Central memory CD8-positive, alpha-beta T cell (primary cell): ENCODE data around the gene HOXB1.
A peak's percentile ranks its signal among the peaks of the same experiment; 100 is the strongest.
"Not testable (repeated sequence)": the region's sequence is repeated elsewhere in the genome, so short reads cannot be mapped to it uniquely, and the experiment has no call there.

Experiments
- ATAC-seq: fragments of 150-1000 bp; cut with Tn5 transposase; replicated peaks from 2 replicates; pipeline ENCODE4 v1.10.0; 2022; ENCODE audit warnings: mild to moderate bottlenecking, moderate FRiP score, moderate number of reproducible peaks; ENCODE audit not compliant: poor library complexity, severe bottlenecking; ENCODE audit errors: extremely low read depth
- DNase-seq, 2 donors: peaks; one replicate each; pipeline ENCODE4 v3.0.0; 2021; ENCODE audit warnings: low spot score in 2 of 2
- H3K27ac Mint-ChIP-seq: one replicate; pipeline ENCODE4 v1.8.0; 2022; ENCODE audit warnings: low read depth, mild to moderate bottlenecking, moderate library complexity, mixed read lengths
- H3K27me3 Mint-ChIP-seq: one replicate; pipeline ENCODE4 v1.8.0; 2022; ENCODE audit warnings: mixed read lengths
- H3K36me3 Mint-ChIP-seq: one replicate; pipeline ENCODE4 v1.8.0; 2022; ENCODE audit warnings: mild to moderate bottlenecking, moderate library complexity, mixed read lengths; ENCODE audit not compliant: insufficient read depth
- H3K4me1 Mint-ChIP-seq: one replicate; pipeline ENCODE4 v1.8.0; 2022; ENCODE audit warnings: mixed read lengths
- H3K4me3 Mint-ChIP-seq: one replicate; pipeline ENCODE4 v1.8.0; 2022; ENCODE audit warnings: mild to moderate bottlenecking, moderate library complexity, mixed read lengths
- H3K9me3 Mint-ChIP-seq: one replicate; pipeline ENCODE4 v1.8.0; 2022; ENCODE audit warnings: mixed read lengths

The HOXB1 gene

GRCh38 chr17:48513097-48513496, 17.7 kb downstream of the HOXB1 start:
- Mint-ChIP-seq H3K36me3 (no peaks in the 10 kb centered on the region), H3K27me3 (peaks cover 33% of the 10 kb centered on the region), H3K27ac (peak overlapping the region; percentile 47), H3K4me1 (peaks cover 20% of the 10 kb centered on the region), H3K9me3 (no peaks in the 10 kb centered on the region), H3K4me3 (peak overlapping the region; percentile 29)
- DNase-seq (no peak), ATAC-seq (no peak)

- H3K27me3 Mint-ChIP-seq = peaks cover 23% of the 10 kb centered on the region
- peak; percentile 74 for ATAC-seq
- peak overlapping the region; percentile 74 for H3K27ac Mint-ChIP-seq
- H3K4me3 Mint-ChIP-seq = no peak overlapping the region
- DNase-seq = no peak
- peaks cover 3% of the 10 kb centered on the region for H3K36me3 Mint-ChIP-seq
- H3K9me3 Mint-ChIP-seq = no peaks in the 10 kb centered on the region
- H3K4me1 Mint-ChIP-seq = peaks cover 20% of the 10 kb centered on the region
Observed at GRCh38 chr17:48510761-48511604, 19.8 kb downstream of the HOXB1 start.

GRCh38 chr17:48510381-48510760, 20.4 kb downstream of the HOXB1 start:
- H3K9me3 Mint-ChIP-seq = no peaks in the 10 kb centered on the region
- H3K27me3 Mint-ChIP-seq = peaks cover 17% of the 10 kb centered on the region
- peaks cover 23% of the 10 kb centered on the region for H3K4me1 Mint-ChIP-seq
- peaks cover 3% of the 10 kb centered on the region for H3K36me3 Mint-ChIP-seq
- no peak for ATAC-seq
- H3K4me3 Mint-ChIP-seq = no peak overlapping the region
- DNase-seq = no peak
- no peak overlapping the region for H3K27ac Mint-ChIP-seq

- H3K36me3 Mint-ChIP-seq, H3K27me3 Mint-ChIP-seq, ATAC-seq, H3K27ac Mint-ChIP-seq, H3K9me3 Mint-ChIP-seq, DNase-seq, H3K4me3 Mint-ChIP-seq: not testable (repeated sequence)
- H3K4me1 Mint-ChIP-seq = peaks cover 26% of the 10 kb centered on the region
Observed at GRCh38 chr17:48509708-48510107, 21.1 kb downstream of the HOXB1 start.

- Mint-ChIP-seq H3K9me3 (no peaks in the 10 kb centered on the region), H3K27me3 (peaks cover 7% of the 10 kb centered on the region), H3K4me1 (peaks cover 15% of the 10 kb centered on the region), H3K4me3 (no peak overlapping the region), H3K27ac (peak overlapping the region; percentile 49), H3K36me3 (peaks cover 3% of the 10 kb centered on the region)
- DNase-seq (no peak), ATAC-seq (no peak)
Observed at GRCh38 chr17:48506246-48506645, 24.6 kb downstream of the HOXB1 start.

- H3K27me3 Mint-ChIP-seq = peaks cover 7% of the 10 kb centered on the region
- ATAC-seq (peak; percentile 97), DNase-seq (peak in 1 of 2 donors; percentile 37)
- H3K36me3 Mint-ChIP-seq = peaks cover 3% of the 10 kb centered on the region
- H3K9me3 Mint-ChIP-seq = no peaks in the 10 kb centered on the region
- peaks cover 11% of the 10 kb centered on the region for H3K4me1 Mint-ChIP-seq
- no peak overlapping the region for H3K4me3 Mint-ChIP-seq
- peak overlapping the region; percentile 49 for H3K27ac Mint-ChIP-seq
Observed at GRCh38 chr17:48505788-48506187, 25.0 kb downstream of the HOXB1 start.

GRCh38 chr17:48504953-48505352, 25.9 kb downstream of the HOXB1 start:
- no peak overlapping the region for H3K4me3 Mint-ChIP-seq
- DNase-seq (no peak), ATAC-seq (no peak)
- peaks cover 3% of the 10 kb centered on the region for H3K36me3 Mint-ChIP-seq
- peak overlapping the region; percentile 49 for H3K27ac Mint-ChIP-seq
- peaks cover 7% of the 10 kb centered on the region for H3K27me3 Mint-ChIP-seq
- no peaks in the 10 kb centered on the region for H3K9me3 Mint-ChIP-seq
- H3K4me1 Mint-ChIP-seq = peaks cover 7% of the 10 kb centered on the region

GRCh38 chr17:48503747-48504146, 27.1 kb downstream of the HOXB1 start:
- peaks cover 3% of the 10 kb centered on the region for H3K36me3 Mint-ChIP-seq
- no peaks in the 10 kb centered on the region for H3K9me3 Mint-ChIP-seq
- no peak overlapping the region for H3K27ac Mint-ChIP-seq
- no peak for ATAC-seq
- peaks cover 7% of the 10 kb centered on the region for H3K4me1 Mint-ChIP-seq
- no peak overlapping the region for H3K4me3 Mint-ChIP-seq
- H3K27me3 Mint-ChIP-seq = peaks cover 7% of the 10 kb centered on the region
- no peak for DNase-seq

GRCh38 chr17:48502901-48503300, 27.9 kb downstream of the HOXB1 start:
- ATAC-seq = no peak
- no peak for DNase-seq
- no peak overlapping the region for H3K27ac Mint-ChIP-seq
- H3K4me1 Mint-ChIP-seq = peaks cover 7% of the 10 kb centered on the region
- H3K9me3 Mint-ChIP-seq = no peaks in the 10 kb centered on the region
- peaks cover 7% of the 10 kb centered on the region for H3K27me3 Mint-ChIP-seq
- H3K36me3 Mint-ChIP-seq = peaks cover 3% of the 10 kb centered on the region
- H3K4me3 Mint-ChIP-seq = no peak overlapping the region

- Mint-ChIP-seq H3K4me1 (peaks cover 7% of the 10 kb centered on the region), H3K4me3 (no peak overlapping the region), H3K9me3 (no peaks in the 10 kb centered on the region), H3K27me3 (peaks cover 7% of the 10 kb centered on the region), H3K36me3 (peaks cover 1% of the 10 kb centered on the region), H3K27ac (no peak overlapping the region)
- no peak for DNase-seq
- no peak for ATAC-seq
Observed at GRCh38 chr17:48502312-48502711, 28.5 kb downstream of the HOXB1 start.

GRCh38 chr17:48500435-48501426, 30.1 kb downstream of the HOXB1 start:
- H3K9me3 Mint-ChIP-seq = no peaks in the 10 kb centered on the region
- ATAC-seq (no peak), DNase-seq (no peak)
- H3K4me3 Mint-ChIP-seq = no peak overlapping the region
- H3K27ac Mint-ChIP-seq = no peak overlapping the region
- H3K4me1 Mint-ChIP-seq = peaks cover 7% of the 10 kb centered on the region
- no peaks in the 10 kb centered on the region for H3K36me3 Mint-ChIP-seq
- H3K27me3 Mint-ChIP-seq = peaks cover 7% of the 10 kb centered on the region

- no peak overlapping the region for H3K4me3 Mint-ChIP-seq
- DNase-seq (no peak), ATAC-seq (no peak)
- H3K27ac Mint-ChIP-seq = no peak overlapping the region
- H3K36me3 Mint-ChIP-seq = no peaks in the 10 kb centered on the region
- no peaks in the 10 kb centered on the region for H3K4me1 Mint-ChIP-seq
- peaks cover 7% of the 10 kb centered on the region for H3K27me3 Mint-ChIP-seq
- no peaks in the 10 kb centered on the region for H3K9me3 Mint-ChIP-seq
Observed at GRCh38 chr17:48499735-48500434, 30.9 kb downstream of the HOXB1 start.
